GM12865 (cell line): ENCODE measurements around the gene HPSE2.

ENCODE experiments used
- DNase-seq: peaks from one replicate; pipeline ENCODE4 v3.0.0; 2010; ENCODE audit warnings: low read depth
- H3K4me3 ChIP-seq: 2 replicates; pipeline ENCODE4 v1.5.1; 2011; ENCODE audit warnings: mild to moderate bottlenecking, low read depth, low read length, control low read depth
- TF ChIP-seq, protein P1 (sequence below): IDR thresholded peaks from 2 replicates; pipeline ENCODE4 v1.5.1; 2011; ENCODE audit warnings: low read length, control low read depth, low read depth, inconsistent platforms; ENCODE audit not compliant: insufficient read depth; ENCODE audit errors: missing control alignments

The HPSE2 gene

DNA sequence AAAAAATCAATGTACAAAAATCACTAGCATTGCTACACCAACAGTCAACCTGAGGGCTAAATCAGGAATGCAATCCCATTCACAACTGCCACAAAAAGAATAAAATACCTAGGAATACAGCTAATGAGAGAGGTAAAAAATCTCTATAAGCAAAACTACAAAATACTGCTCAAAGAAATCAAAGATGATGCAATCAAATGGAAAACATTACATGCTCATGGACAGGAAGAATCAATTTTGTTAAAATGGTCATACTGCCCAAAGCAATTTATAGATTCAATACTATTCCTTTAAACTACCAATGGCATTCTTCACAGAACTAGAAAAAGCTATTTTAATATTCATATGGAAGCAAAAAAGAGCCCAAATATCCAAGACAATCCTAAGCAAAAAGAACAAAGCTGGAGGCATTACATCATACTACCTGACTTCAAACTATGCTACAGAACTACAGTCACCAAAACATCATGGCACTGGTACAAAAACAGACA is 116.3 kb downstream of the HPSE2 start:
- no peak overlapping the region for H3K4me3 ChIP-seq
- TF ChIP-seq, protein P1, sequence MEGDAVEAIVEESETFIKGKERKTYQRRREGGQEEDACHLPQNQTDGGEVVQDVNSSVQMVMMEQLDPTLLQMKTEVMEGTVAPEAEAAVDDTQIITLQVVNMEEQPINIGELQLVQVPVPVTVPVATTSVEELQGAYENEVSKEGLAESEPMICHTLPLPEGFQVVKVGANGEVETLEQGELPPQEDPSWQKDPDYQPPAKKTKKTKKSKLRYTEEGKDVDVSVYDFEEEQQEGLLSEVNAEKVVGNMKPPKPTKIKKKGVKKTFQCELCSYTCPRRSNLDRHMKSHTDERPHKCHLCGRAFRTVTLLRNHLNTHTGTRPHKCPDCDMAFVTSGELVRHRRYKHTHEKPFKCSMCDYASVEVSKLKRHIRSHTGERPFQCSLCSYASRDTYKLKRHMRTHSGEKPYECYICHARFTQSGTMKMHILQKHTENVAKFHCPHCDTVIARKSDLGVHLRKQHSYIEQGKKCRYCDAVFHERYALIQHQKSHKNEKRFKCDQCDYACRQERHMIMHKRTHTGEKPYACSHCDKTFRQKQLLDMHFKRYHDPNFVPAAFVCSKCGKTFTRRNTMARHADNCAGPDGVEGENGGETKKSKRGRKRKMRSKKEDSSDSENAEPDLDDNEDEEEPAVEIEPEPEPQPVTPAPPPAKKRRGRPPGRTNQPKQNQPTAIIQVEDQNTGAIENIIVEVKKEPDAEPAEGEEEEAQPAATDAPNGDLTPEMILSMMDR = no peak

DNA sequence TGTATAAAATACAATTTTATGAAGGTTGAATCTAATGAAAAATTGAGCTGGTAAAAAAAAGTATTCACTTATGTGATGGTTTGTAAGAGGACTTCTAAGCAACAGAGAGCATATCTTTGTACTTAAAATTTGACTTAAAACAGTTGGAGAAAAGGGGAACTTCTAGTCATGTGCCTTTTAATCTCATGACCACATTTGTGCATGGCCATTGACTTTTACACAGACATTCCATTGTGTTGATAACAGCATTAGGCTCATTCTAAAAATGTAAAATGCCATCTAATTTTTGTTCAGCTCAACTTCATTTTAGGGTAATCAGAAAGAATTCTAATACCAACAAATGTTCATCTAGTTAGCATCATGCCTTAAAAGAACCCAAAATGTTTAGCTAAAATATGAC is 119.9 kb downstream of the HPSE2 start:
- H3K4me3 ChIP-seq = no peak overlapping the region
- DNase-seq = no peak
- TF ChIP-seq, protein P1 = no peak

More for the DNA sequence above, 116.3 kb downstream of the HPSE2 start:
- DNase-seq = no peak

DNA sequence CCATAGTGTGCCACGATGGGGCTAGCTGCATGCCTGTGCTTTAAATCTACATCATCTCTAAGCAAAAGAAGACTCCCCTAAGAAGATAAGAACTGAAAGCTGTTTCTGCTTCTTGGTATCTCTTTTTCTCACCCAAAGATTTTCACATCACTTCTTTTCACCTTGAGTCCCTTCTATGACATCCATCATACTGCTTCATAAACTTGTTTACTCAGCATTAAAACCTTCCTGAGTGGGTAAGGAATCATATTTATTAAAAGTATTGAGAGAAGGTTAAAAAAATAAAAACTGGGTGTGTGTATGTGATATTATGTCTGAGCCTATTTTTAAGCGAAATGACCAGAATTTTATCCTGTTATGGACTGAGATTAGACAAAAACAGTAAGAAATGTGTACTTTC is 150.3 kb downstream of the HPSE2 start:
- H3K4me3 ChIP-seq = no peak overlapping the region
- TF ChIP-seq, protein P1 = no peak
- no peak for DNase-seq

DNA sequence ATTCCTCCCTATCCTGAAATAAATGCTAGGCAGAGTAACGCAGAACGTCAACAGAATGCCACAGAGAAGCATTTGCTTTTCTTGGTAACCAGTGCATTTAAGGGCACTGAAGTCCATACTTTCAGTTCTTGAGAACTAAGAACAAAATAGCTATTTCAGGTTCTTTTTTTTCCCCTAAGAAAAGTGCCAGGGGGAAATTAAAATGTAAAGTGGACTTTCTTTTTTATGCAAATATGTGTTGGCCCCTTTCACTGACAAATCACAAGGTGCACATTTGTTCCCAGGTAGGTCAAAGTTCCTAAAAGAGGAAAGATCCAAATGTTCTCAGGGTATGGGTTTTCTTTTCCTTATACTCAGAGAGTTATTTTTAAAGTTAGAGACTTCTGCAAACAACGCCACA is 151.5 kb downstream of the HPSE2 start:
- H3K4me3 ChIP-seq = no peak overlapping the region
- DNase-seq = no peak
- TF ChIP-seq, protein P1 = no peak

DNA sequence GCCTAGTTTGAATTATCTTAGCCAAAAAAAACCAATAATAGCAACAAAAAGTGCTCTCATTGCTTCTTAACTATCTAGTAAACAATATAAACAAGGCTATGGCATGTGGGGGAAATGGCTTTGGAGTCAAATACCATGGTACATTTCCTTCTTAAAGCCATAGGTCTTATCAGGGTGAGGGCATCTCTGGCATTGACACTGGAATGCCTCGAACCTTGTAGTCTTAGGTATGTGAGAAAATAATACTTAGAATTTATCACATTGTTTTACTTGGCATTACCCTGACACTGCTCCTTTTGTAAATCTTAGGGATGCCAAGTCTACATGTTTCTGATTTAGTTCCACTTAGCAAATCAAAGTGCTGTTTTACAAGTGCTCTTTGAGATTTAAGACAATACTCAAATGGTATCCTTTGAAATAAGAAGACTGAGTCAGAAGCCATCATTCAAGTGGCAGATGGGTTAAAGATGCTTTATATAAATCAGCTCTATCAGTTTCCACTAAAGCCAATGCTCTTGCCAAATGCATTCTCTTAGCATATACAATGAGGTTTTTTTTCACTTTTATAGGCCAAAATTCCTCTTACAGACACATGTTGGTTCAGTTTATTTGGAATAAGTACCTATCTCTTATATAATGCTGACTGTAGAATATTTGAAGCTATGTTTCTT is 155.2 kb downstream of the HPSE2 start:
- DNase-seq = no peak
- no peak overlapping the region for H3K4me3 ChIP-seq
- TF ChIP-seq, protein P1 = no peak

DNA sequence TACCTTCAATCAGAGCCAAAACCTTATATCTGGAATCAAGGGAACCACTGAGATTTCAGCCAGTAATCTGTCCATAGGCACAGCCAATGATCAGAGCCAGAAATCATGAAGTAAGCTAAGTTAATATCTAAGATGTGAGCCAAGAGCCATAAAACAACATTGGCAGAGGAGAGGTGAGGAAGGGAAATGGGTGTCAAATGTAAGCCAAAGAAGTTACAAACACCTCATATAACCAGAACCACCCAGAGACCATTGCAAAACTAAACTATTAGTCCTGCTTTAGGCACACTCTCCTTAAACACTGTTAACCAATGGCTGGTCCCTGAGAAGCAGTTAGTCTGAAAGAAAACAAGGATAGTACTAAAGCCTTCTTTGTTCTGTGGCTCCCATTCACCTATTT is 173.1 kb downstream of the HPSE2 start:
- no peak overlapping the region for H3K4me3 ChIP-seq
- DNase-seq = no peak
- TF ChIP-seq, protein P1 = no peak

DNA sequence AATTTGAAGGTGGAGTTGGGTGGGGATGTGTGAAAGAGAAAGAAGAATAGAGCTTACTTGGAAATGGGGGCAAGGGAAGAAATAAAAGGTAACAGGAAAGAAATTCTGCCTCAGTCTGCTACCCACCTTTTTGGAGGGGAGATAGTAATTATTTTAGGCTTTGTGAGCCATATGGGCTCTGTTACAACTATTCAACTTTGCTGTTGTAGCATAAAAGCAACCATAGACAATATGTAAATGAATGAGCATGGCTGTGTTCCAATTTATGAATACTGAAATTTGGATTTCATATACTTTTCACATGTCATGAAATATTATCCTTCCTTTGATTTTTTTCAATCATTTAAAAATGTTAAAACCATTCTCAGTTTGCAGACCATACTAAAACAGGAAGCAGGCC is 176.9 kb downstream of the HPSE2 start:
- TF ChIP-seq, protein P1 = no peak
- DNase-seq = no peak
- H3K4me3 ChIP-seq = no peak overlapping the region
